Activated naive CD4-positive, alpha-beta T cell treated with anti-CD3 and anti-CD28 coated beads, Interleukin-2, amount 10 ng/mL, durations not matched to agents 7 days and 5 days (primary cell): ENCODE data around the gene MAGEA1.

ENCODE experiments used
- CTCF ChIA-PET: fragments of 350-600 bp; sonication (Branson Sonifier 250); formaldehyde crosslinking; loops from one replicate; lab custom pipeline; 2021; ENCODE audit warnings: antibody characterized with exemption; lab: Charles Lee
- DNase-seq: peaks from one replicate; pipeline ENCODE4 v3.0.0-alpha.2; 2020
- H3K27ac Mint-ChIP-seq: one replicate; pipeline ENCODE4 v1.8.0; 2021; ENCODE audit warnings: mild to moderate bottlenecking, moderate library complexity, mixed read lengths
- H3K27me3 Mint-ChIP-seq: one replicate; pipeline ENCODE4 v1.8.0; 2021; ENCODE audit warnings: mild to moderate bottlenecking, mixed read lengths
- H3K36me3 Mint-ChIP-seq: one replicate; pipeline ENCODE4 v1.8.0; 2021; ENCODE audit warnings: mixed read lengths
- H3K4me1 Mint-ChIP-seq: one replicate; pipeline ENCODE4 v1.8.0; 2021; ENCODE audit warnings: mixed read lengths
- H3K4me3 Mint-ChIP-seq: one replicate; pipeline ENCODE4 v1.8.0; 2021; ENCODE audit warnings: mild to moderate bottlenecking, moderate library complexity, mixed read lengths
- H3K9me3 Mint-ChIP-seq: one replicate; pipeline ENCODE4 v1.8.0; 2021; ENCODE audit warnings: mixed read lengths

The MAGEA1 gene

DNA sequence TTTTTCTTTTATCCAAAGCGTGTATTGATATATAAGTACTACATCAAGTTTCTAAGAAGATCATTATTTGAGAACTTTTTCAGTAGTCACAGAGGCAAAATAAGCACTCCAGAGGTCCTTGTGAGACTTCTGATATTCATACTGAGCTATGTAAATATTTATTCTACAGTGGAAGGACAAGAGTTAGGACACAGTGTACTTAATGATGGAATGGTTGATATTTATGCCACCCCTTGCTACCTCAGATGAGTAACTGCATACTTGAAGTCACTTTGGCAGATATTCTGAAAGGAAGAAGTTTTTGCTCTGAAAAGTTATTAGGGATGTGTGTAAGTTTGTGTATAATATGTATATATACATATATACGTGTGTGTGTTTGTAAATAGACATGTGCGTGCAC, 30.3 kb downstream of the MAGEA1 start:
- Mint-ChIP-seq H3K36me3 (no peaks in the 10 kb centered on the region), H3K27me3 (peaks cover 6% of the 10 kb centered on the region), H3K4me3 (no peak overlapping the region), H3K4me1 (no peaks in the 10 kb centered on the region), H3K9me3 (peaks cover 4% of the 10 kb centered on the region), H3K27ac (no peak overlapping the region)
- DNase-seq = no peak
- CTCF ChIA-PET = no interaction called here

DNA sequence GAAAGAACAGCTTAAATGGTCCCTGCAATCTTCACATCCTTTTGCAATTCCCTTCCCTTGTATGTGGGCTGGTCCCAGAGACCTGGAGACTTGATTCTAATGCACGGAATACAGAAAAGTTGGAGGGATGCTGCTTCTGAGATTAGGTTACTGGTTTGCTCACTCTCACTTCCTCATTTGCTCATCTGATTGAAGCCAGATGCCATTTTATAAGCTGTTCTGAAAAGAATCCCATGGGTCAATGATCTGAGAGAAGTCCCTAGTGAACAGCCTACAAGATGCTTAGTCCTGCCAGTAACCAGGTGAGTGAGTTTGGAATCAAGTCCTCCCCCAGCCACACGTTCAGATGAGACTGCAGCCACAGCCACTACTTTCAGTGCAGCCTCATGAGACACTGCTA, 35.9 kb downstream of the MAGEA1 start:
- peaks cover 4% of the 10 kb centered on the region for H3K9me3 Mint-ChIP-seq
- no peaks in the 10 kb centered on the region for H3K36me3 Mint-ChIP-seq
- no peak overlapping the region for H3K4me3 Mint-ChIP-seq
- no peaks in the 10 kb centered on the region for H3K4me1 Mint-ChIP-seq
- DNase-seq = no peak
- peaks cover 8% of the 10 kb centered on the region for H3K27me3 Mint-ChIP-seq
- CTCF ChIA-PET = no interaction called here
- no peak overlapping the region for H3K27ac Mint-ChIP-seq

DNA sequence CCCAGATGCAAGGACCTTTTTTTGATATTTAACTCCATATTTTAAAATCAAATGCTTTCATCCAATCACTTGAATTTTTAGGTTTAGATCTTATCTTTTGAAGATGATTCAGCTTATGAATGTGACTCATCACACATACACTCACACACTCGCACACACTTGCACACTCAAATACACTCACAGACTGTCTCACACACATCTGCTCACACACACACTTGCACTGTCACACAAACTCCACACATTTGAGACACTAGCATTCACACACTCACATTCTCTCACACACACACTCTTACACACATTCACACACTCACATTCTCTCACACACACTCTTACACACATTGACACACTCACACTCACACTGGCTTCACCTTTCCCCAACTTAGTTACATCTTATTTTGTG, 37.8 kb downstream of the MAGEA1 start:
- DNase-seq = no peak
- Mint-ChIP-seq H3K9me3 (no peaks in the 10 kb centered on the region), H3K27ac (no peak overlapping the region), H3K36me3 (no peaks in the 10 kb centered on the region), H3K27me3 (peaks cover 11% of the 10 kb centered on the region), H3K4me3 (no peak overlapping the region), H3K4me1 (no peaks in the 10 kb centered on the region)
- CTCF ChIA-PET = no interaction called here

DNA sequence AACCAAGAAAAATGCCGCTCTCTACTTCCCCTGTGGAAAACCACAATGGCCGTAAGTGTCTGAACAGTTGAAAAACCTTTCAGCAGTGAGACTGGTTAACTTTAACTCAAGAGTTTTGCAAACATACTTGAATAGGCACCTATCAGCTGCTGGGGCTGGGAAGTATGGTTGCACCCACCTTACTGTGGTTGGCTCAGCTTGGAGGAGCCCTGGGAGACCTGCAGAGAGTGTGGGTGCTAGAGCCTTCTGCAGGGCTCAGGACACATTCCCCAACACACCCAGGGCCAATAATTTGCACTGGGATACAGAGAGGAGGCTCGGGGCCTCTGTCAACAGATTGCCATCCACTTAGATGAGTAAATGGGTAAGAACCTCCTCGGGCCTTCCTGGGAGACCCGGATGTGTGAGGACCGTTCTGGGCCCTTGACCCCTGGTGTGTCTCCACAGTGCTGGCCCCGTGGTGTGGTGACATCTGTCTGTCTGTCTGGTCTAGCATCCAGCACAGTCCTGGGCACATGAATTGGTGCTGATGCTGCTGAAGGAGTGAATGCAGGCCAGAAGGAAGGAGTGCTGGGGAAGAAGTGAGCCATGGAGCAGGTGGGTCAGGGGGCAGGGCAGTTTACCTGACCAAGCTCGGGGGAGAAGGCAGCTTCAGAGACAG, 46.5 kb downstream of the MAGEA1 start:
- H3K27ac Mint-ChIP-seq = no peak overlapping the region
- no peak overlapping the region for H3K4me3 Mint-ChIP-seq
- H3K27me3 Mint-ChIP-seq = peaks cover 33% of the 10 kb centered on the region
- CTCF ChIA-PET = no interaction called here
- H3K4me1 Mint-ChIP-seq = peaks cover 2% of the 10 kb centered on the region
- H3K9me3 Mint-ChIP-seq = no peaks in the 10 kb centered on the region
- H3K36me3 Mint-ChIP-seq = no peaks in the 10 kb centered on the region
- DNase-seq = no peak

DNA sequence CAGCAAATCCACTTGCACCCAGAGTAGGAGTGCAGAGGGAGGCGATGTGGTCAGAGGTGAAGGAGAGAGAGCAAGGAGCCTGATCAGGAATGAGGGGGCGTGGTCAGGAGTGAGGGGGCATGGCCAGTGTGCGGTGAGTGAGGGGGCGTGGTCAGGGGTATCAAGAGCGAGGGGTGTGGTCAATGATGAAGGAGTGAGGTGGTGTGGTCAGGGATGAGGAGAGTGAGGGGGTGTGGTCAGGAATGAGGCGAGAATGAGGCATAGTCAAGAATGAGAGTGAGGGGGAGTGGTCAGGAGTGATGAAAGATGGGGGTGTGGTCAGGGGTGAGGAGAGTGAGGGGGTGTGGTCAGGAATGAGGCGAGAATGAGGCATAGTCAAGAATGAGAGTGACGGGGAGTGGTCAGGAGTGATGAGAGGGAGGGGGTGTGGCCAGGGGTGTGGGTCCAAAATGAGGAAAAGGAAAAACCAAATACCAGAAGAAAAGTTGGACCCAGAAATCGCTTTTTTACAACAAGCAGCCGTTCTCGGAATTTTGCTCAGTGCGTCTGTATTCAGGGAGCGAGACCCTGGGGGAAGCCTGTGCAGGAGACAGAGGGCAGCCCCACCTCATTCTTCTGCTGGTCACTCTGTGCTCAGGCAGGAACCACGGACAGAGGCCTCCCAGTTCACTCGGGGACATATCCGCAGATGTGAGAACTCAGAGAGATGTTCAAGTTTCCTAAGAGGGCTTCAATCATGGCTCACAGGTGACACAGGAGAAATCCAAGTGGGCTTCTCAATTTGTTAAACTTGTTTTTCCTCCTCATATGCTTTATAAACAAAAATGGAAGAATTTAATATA, 47.5 kb downstream of the MAGEA1 start:
- no peak for DNase-seq
- H3K36me3 Mint-ChIP-seq = no peaks in the 10 kb centered on the region
- no peak overlapping the region for H3K4me3 Mint-ChIP-seq
- CTCF ChIA-PET = no interaction called here
- peaks cover 36% of the 10 kb centered on the region for H3K27me3 Mint-ChIP-seq
- no peak overlapping the region for H3K27ac Mint-ChIP-seq
- H3K9me3 Mint-ChIP-seq = no peaks in the 10 kb centered on the region
- H3K4me1 Mint-ChIP-seq = peaks cover 2% of the 10 kb centered on the region
